Measurements from ENCODE around the gene IL17RD.

GRCh38 chr3:57118254-57118653, 46.9 kb downstream of the IL17RD start:
- no peak for TF ChIP-seq CTCF (IDR thresholded peaks at IDR 0.05)
- no peak for TF ChIP-seq POLR2A (IDR thresholded peaks at IDR 0.05)

All from heart left ventricle (tissue), 13 donors.